Measurements from ENCODE around the gene GPRC5C.

- TF ChIP-seq CTCF (IDR thresholded peaks at IDR 0.05) (no peak), POLR2A (IDR thresholded peaks at IDR 0.05) (no peak), POLR2AphosphoS5 (IDR thresholded peaks at IDR 0.05) (no peak)
Observed at GRCh38 chr17:74386386-74386785, 45.5 kb upstream of the GPRC5C start.
